Measurements from ENCODE around the gene PNRC2. TPM values are rescaled to one million over a fixed set of nuclear protein-coding genes. Genes with fewer than 3 reads are reported as not detected.
A peak's percentile ranks its signal among the peaks of the same experiment; 100 is the strongest.

Gene PNRC2
- total and polyA plus RNA-seq, 11 donors = 64.1 to 137 (median 80.5) TPM

GRCh38 chr1:23958810-23959460 lies 693 bp upstream of the PNRC2 start:
- DNase-seq (peak; percentile 88 to 92 (median 90)), ATAC-seq (peak; percentile 50 to 81 (median 80))
- H3K4me1 ChIP-seq = peaks cover 0 to 50% (median 21%) of the 10 kb centered on the region in 12 donors
- peak overlapping the region; percentile 56 to 98 (median 84) for H3K4me3 ChIP-seq
- WGBS, 4 donors = 2 to 4% (median 3%) methylated on average over 19 to 30 of the region's 30 CpGs
- no peaks in the 10 kb centered on the region for H3K27me3 ChIP-seq
- H3K9me3 ChIP-seq = no peaks in the 10 kb centered on the region
- H3K27ac ChIP-seq = peak overlapping the region; percentile 94 to 100 (median 99)
- H3K36me3 ChIP-seq = peaks cover 0 to 26% (median 23%) of the 10 kb centered on the region in 9 donors
- TF ChIP-seq, protein P1, sequence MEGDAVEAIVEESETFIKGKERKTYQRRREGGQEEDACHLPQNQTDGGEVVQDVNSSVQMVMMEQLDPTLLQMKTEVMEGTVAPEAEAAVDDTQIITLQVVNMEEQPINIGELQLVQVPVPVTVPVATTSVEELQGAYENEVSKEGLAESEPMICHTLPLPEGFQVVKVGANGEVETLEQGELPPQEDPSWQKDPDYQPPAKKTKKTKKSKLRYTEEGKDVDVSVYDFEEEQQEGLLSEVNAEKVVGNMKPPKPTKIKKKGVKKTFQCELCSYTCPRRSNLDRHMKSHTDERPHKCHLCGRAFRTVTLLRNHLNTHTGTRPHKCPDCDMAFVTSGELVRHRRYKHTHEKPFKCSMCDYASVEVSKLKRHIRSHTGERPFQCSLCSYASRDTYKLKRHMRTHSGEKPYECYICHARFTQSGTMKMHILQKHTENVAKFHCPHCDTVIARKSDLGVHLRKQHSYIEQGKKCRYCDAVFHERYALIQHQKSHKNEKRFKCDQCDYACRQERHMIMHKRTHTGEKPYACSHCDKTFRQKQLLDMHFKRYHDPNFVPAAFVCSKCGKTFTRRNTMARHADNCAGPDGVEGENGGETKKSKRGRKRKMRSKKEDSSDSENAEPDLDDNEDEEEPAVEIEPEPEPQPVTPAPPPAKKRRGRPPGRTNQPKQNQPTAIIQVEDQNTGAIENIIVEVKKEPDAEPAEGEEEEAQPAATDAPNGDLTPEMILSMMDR (IDR thresholded peaks at IDR 0.05) = peak in 9 of 12 donors; percentile 17 to 70 (median 42)
- no peak for TF ChIP-seq POLR2A (IDR thresholded peaks at IDR 0.05)
- intact Hi-C loops (cut with DNase I) = loop anchor here in 8 of 10 donors (2.0 to 5.0 kb wide), 6 partner anchors 62 to 153 kb away; partner anchors contain the start of gene MYOM3 (in 2 of the 8)

GRCh38 chr1:23960291-23961020 lies 828 bp downstream of the PNRC2 start:
- WGBS, 4 donors = 0 to 1% (median 0%) methylated on average over 15 of the region's 15 CpGs
- H3K4me1 ChIP-seq = peaks cover 0 to 54% (median 35%) of the 10 kb centered on the region in 12 donors

GRCh38 chr1:23963617-23964234 lies 4.1 kb downstream of the PNRC2 start:
- no peak for DNase-seq
- no peaks in the 10 kb centered on the region for H3K9me3 ChIP-seq
- H3K36me3 ChIP-seq = peaks cover 0 to 74% (median 69%) of the 10 kb centered on the region in 9 donors
- no peak for ATAC-seq
- WGBS, 4 donors = 84 to 97% (median 88%) methylated on average over 1 of the region's 1 CpG
- no peaks in the 10 kb centered on the region for H3K27me3 ChIP-seq
- intact Hi-C loops (cut with DNase I) = loop anchor here in 1 of 10 donors (2.0 kb wide), 1 partner anchor 13 kb away; no protein-coding TSS in a partner anchor
- peak in 1 of 2 donors; percentile 8 for TF ChIP-seq POLR2A (IDR thresholded peaks at IDR 0.05)
- TF ChIP-seq, protein P1 (IDR thresholded peaks at IDR 0.05) = no peak
- H3K4me1 ChIP-seq = peaks cover 0 to 41% (median 27%) of the 10 kb centered on the region in 12 donors
- H3K27ac ChIP-seq = peak overlapping the region in 6 of 12 donors; percentile 3 to 81 (median 22)
- H3K4me3 ChIP-seq = no peak overlapping the region

More at GRCh38 chr1:23960291-23961020, 828 bp downstream of the PNRC2 start:
- ATAC-seq (peak in 1 of 4 donors; percentile 10), DNase-seq (no peak)
- Histone ChIP-seq H3K4me3 (peak overlapping the region; percentile 56 to 98 (median 84)), H3K9me3 (no peaks in the 10 kb centered on the region), H3K27me3 (no peaks in the 10 kb centered on the region), H3K27ac (peak overlapping the region; percentile 94 to 100 (median 99)), H3K36me3 (peaks cover 0 to 42% (median 38%) of the 10 kb centered on the region in 9 donors)
- intact Hi-C loops (cut with DNase I) = loop anchor here in 3 of 10 donors (1.0 to 2.0 kb wide), 2 partner anchors 18 to 20 kb away; partner anchors contain the start of gene SRSF10 (in 1 of the 3)
- TF ChIP-seq, protein P1 (IDR thresholded peaks at IDR 0.05) = no peak
- TF ChIP-seq POLR2A (IDR thresholded peaks at IDR 0.05) = no peak
